ENCODE results near the gene TLE4.

Gene TLE4

DNA sequence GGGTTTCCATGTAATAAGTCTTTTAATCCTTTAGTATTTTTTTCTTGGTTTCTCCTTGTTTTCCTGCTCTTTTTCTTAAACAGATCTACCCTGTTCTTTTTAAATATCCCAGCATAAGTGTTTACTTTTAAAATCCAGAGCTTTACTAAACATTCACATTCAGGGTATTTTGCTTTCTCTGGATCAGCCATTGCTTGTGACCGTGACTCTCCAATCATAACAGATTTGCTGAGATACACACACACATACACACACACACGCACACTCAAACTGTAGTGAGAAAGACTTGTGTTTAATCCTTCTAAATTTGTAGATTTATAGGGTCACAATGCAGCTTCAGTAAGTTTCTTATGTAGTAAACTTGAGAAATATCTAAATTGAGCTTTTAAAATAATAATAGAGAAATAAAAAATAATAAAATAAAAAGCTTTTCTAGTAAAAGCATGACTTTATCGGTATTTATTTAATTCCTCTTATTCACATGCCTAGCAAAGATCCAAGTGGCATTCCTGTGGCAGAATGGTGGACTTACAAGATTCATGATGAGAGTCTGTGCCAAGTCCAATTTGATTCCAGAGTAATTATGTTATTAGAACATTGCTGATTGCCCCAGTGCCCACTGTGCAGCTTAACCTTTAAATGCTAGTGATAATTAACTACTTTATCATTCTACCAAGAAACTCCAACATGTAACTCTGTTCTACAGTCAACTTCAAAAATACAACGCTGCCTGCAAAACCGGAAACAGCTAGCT lies 129.0 kb downstream of the TLE4 start:
- DNase-seq (ENCODE audit: insufficient read length) (no peak), FAIRE-seq (no peak)
- TF ChIP-seq TAF1 (IDR thresholded peaks at IDR 0.05; ENCODE audit: borderline replicate concordance, low read depth, low read length) (no peak), POLR2AphosphoS5 (IDR thresholded peaks at IDR 0.05; ENCODE audit: low read depth, low read length) (no peak), POLR2A (IDR thresholded peaks at IDR 0.05; ENCODE audit: low read depth, low read length) (no peak)

- TF ChIP-seq TAF1 (IDR thresholded peaks at IDR 0.05; ENCODE audit: borderline replicate concordance, low read depth, low read length) (no peak), POLR2A (IDR thresholded peaks at IDR 0.05; ENCODE audit: low read depth, low read length) (no peak), POLR2AphosphoS5 (IDR thresholded peaks at IDR 0.05; ENCODE audit: low read depth, low read length) (no peak)
- DNase-seq (ENCODE audit: insufficient read length): no peak
- no peak for FAIRE-seq
Observed at GRCh38 chr9:79701651-79702050, 129.9 kb downstream of the TLE4 start.

GRCh38 chr9:79705704-79706103 lies 133.9 kb downstream of the TLE4 start:
- no peak for FAIRE-seq
- DNase-seq (ENCODE audit: insufficient read length): no peak
- no peak for TF ChIP-seq POLR2A (IDR thresholded peaks at IDR 0.05; ENCODE audit: low read depth, low read length)
- no peak for TF ChIP-seq POLR2AphosphoS5 (IDR thresholded peaks at IDR 0.05; ENCODE audit: low read depth, low read length)
- TF ChIP-seq TAF1 (IDR thresholded peaks at IDR 0.05; ENCODE audit: borderline replicate concordance, low read depth, low read length): no peak

DNA sequence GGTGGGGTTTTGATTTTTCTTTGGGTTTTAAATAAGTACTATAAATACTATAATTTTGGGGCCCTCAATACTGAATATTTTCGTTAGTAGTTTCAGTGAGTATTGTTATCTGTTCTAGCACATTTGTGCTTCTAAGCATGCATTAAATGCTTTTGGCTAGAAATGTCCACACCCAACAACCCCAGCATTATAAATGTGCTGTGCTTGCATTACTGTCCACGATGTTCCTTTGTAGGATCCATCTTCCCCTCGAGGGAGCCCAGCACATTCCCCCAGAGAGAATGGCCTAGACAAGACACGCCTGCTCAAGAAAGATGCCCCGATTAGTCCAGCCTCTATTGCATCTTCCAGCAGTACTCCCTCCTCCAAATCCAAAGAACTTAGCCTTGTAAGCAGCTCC lies 134.7 kb downstream of the TLE4 start:
- TF ChIP-seq TAF1 (IDR thresholded peaks at IDR 0.05; ENCODE audit: borderline replicate concordance, low read depth, low read length) (no peak), POLR2A (IDR thresholded peaks at IDR 0.05; ENCODE audit: low read depth, low read length) (no peak), POLR2AphosphoS5 (IDR thresholded peaks at IDR 0.05; ENCODE audit: low read depth, low read length) (no peak)
- no peak for DNase-seq (ENCODE audit: insufficient read length)
- no peak for FAIRE-seq

- TF ChIP-seq TAF1 (IDR thresholded peaks at IDR 0.05; ENCODE audit: borderline replicate concordance, low read depth, low read length) (no peak), POLR2A (IDR thresholded peaks at IDR 0.05; ENCODE audit: low read depth, low read length) (no peak), POLR2AphosphoS5 (IDR thresholded peaks at IDR 0.05; ENCODE audit: low read depth, low read length) (no peak)
- FAIRE-seq (no peak), DNase-seq (ENCODE audit: insufficient read length) (no peak)
Observed at GRCh38 chr9:79707589-79707988, 135.8 kb downstream of the TLE4 start.

DNA sequence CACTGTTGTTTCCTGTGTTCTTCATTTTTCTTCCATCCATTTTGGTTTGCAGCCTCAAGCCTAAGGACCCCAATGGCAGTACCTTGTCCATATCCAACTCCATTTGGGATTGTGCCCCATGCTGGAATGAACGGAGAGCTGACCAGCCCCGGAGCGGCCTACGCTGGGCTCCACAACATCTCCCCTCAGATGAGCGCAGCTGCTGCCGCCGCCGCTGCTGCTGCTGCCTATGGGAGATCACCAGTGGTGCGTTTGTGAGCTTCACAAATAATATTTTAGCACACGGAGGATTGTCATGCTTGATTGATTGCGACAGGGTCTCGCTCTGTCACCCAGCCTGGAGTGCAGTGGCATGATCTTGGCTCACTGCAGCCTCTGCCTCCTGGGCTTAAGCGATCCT lies 136.8 kb downstream of the TLE4 start:
- FAIRE-seq (no peak), DNase-seq (ENCODE audit: insufficient read length) (no peak)
- TF ChIP-seq POLR2AphosphoS5 (IDR thresholded peaks at IDR 0.05; ENCODE audit: low read depth, low read length): no peak
- no peak for TF ChIP-seq POLR2A (IDR thresholded peaks at IDR 0.05; ENCODE audit: low read depth, low read length)
- no peak for TF ChIP-seq TAF1 (IDR thresholded peaks at IDR 0.05; ENCODE audit: borderline replicate concordance, low read depth, low read length)

DNA sequence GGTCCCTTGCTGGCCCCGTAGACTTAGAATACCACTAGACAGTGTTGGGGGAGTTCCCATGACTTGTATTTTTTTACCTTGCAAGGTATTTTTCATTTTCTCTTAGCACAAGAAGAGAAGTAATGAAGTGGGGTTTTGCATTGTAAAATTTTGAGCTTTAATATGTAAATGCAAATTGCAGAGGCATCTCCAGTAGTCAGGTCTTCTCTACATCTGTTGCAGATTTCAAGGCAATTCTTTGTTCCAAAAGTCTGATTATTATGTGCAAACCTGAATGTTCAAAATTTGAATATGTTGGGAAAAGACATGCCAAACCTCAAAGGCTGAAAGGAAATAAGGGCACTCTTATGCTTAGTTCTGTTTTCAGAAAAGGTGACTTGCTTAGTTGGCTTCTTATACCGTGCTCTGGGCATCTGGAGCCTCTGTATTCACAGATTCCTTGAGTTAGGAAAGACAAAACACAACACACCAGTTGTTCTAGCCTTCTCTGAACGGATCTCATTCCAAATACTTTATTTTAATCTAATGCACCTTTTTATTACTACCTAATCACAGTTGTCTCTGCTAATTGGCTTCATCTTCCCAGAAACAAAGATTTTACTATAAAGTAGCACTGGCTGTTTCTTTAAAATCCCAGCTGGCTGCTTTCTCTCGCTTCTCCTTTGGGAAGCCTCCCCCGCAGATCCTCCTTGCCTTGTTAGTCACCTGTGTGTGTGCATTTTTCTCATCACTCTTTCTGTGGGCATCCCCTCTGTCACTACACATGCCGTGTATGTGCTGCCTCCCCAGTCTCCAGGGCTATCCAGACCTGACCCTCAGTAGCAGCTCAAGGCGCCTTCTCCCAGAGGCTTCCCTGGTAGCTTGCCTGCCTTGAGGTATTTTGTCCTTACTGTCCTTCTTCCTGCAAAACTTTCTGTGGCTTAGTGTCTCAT lies 138.2 kb downstream of the TLE4 start:
- TF ChIP-seq TAF1 (IDR thresholded peaks at IDR 0.05; ENCODE audit: borderline replicate concordance, low read depth, low read length) (no peak), POLR2A (IDR thresholded peaks at IDR 0.05; ENCODE audit: low read depth, low read length) (no peak), POLR2AphosphoS5 (IDR thresholded peaks at IDR 0.05; ENCODE audit: low read depth, low read length) (no peak)
- DNase-seq (ENCODE audit: insufficient read length) (no peak), FAIRE-seq (no peak)

DNA sequence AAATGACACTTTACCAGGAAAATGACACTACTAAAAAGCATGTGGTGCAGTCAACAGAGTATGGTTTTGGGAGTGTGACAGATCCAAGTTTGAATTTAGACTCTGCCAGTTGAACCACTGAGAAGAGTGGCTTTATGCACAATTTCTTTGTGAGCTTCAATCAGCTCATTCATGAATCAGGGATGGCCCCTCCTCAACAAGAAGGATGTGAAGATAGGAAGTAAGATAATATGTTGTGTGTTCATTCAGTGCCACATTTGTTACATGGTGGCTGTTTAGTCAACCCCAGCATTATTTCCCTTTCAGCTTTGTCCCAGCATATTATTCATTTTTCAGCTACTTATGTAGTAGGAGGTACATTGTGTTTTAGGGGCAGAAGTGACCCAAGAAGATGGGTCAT lies 140.1 kb downstream of the TLE4 start:
- DNase-seq (ENCODE audit: insufficient read length) (no peak), FAIRE-seq (no peak)
- TF ChIP-seq POLR2AphosphoS5 (IDR thresholded peaks at IDR 0.05; ENCODE audit: low read depth, low read length) (no peak), TAF1 (IDR thresholded peaks at IDR 0.05; ENCODE audit: borderline replicate concordance, low read depth, low read length) (no peak), POLR2A (IDR thresholded peaks at IDR 0.05; ENCODE audit: low read depth, low read length) (no peak)

DNA sequence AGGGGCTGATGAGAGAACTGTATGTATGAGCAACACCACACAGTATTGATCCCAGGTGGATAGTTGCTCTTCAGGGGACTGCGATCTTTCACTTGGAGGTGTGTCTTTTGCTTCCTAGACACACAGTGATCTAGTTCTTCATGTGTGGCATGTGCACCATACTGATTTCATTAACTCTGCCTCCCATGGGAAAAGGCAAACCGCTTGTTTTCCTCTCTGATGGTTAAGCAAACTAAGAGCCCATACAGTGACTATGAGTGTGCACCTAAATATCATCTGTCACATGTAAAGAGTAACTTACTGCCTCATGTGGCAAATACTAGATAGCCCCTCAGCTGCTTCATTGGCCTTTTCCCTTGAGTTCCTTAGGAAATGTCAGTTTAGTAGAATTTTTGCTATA lies 147.3 kb downstream of the TLE4 start:
- TF ChIP-seq TAF1 (IDR thresholded peaks at IDR 0.05; ENCODE audit: borderline replicate concordance, low read depth, low read length) (no peak), POLR2A (IDR thresholded peaks at IDR 0.05; ENCODE audit: low read depth, low read length) (no peak), POLR2AphosphoS5 (IDR thresholded peaks at IDR 0.05; ENCODE audit: low read depth, low read length) (no peak)
- FAIRE-seq: no peak
- no peak for DNase-seq (ENCODE audit: insufficient read length)

GRCh38 chr9:79719989-79720388 lies 148.2 kb downstream of the TLE4 start:
- no peak for FAIRE-seq
- no peak for DNase-seq (ENCODE audit: insufficient read length)
- TF ChIP-seq POLR2A (IDR thresholded peaks at IDR 0.05; ENCODE audit: low read depth, low read length) (no peak), POLR2AphosphoS5 (IDR thresholded peaks at IDR 0.05; ENCODE audit: low read depth, low read length) (no peak), TAF1 (IDR thresholded peaks at IDR 0.05; ENCODE audit: borderline replicate concordance, low read depth, low read length) (no peak)

- DNase-seq (ENCODE audit: insufficient read length): no peak
- no peak for TF ChIP-seq POLR2A (IDR thresholded peaks at IDR 0.05; ENCODE audit: low read depth, low read length)
- no peak for TF ChIP-seq TAF1 (IDR thresholded peaks at IDR 0.05; ENCODE audit: borderline replicate concordance, low read depth, low read length)
- TF ChIP-seq POLR2AphosphoS5 (IDR thresholded peaks at IDR 0.05; ENCODE audit: low read depth, low read length): no peak
- no peak for FAIRE-seq
Observed at GRCh38 chr9:79731171-79731890, 159.6 kb downstream of the TLE4 start.
